GM12878 (cell line): ENCODE data around the gene TMEM201.

ENCODE experiments used
- CBX5 ChIP-seq: sonication (generic); IDR thresholded peaks from 2 replicates; pipeline ENCODE4 v1.6.1; 2016; ENCODE audit warnings: low read depth, moderate library complexity, mild to moderate bottlenecking, inconsistent platforms
- CHD2 ChIP-seq: IDR thresholded peaks from 2 replicates; pipeline ENCODE4 v1.6.1; 2011; ENCODE audit warnings: low read depth, low read length, improper control_type of control experiment, borderline replicate concordance
- CTCF ChIP-seq, 3 experiments: IDR thresholded peaks in 2 of 3; conservative IDR thresholded peaks in 1 of 3; 2 replicates each; pipeline ENCODE4 v1.5.1; 2011; ENCODE audit warnings: low read depth in 3 of 3, low read length in 3 of 3, mild to moderate bottlenecking in 3 of 3, control low read depth in 2 of 3, moderate library complexity in 2 of 3, inconsistent platforms in 1 of 3, mixed read lengths in 1 of 3; ENCODE audit not compliant: control insufficient read depth in 2 of 3, insufficient read depth in 1 of 3; ENCODE audit errors: extremely low read depth in 1 of 3
- POLR2A ChIP-seq: IDR thresholded peaks from 2 replicates; pipeline ENCODE4 v1.6.1; 2011; ENCODE audit warnings: low read depth, mild to moderate bottlenecking, low read length
- RAD21 ChIP-seq: IDR thresholded peaks from 2 replicates; pipeline ENCODE4 v1.6.1; 2011; ENCODE audit warnings: mild to moderate bottlenecking, low read depth, low read length, moderate library complexity; ENCODE audit not compliant: insufficient read depth
- SMAD5 ChIP-seq: IDR thresholded peaks from 2 replicates; pipeline ENCODE4 v1.6.1; 2016; ENCODE audit warnings: antibody characterized with exemption, low read depth
- TAF1 ChIP-seq: IDR thresholded peaks from 2 replicates; pipeline ENCODE4 v1.6.1; 2011; ENCODE audit warnings: mild to moderate bottlenecking, low read depth, low read length, borderline replicate concordance
- TF ChIP-seq, protein P1 (sequence below): fragments of 150-350 bp; IDR thresholded peaks from 2 replicates; pipeline ENCODE4 v1.6.1; 2016; ENCODE audit warnings: low read depth, low read length

GRCh38 chr1:9594471-9595155, 5.9 kb downstream of the TMEM201 start:
- TF ChIP-seq CTCF (IDR thresholded peaks at IDR 0.05 in 2 of 3, conservative IDR thresholded peaks at IDR 0.05 in 1 of 3; ENCODE audit: control insufficient read depth in 2 of 3, extremely low read depth in 1 of 3, insufficient read depth in 1 of 3, low read depth in 3 of 3, low read length in 3 of 3) (no peak), SMAD5 (no peak), CHD2 (no peak), POLR2A (no peak), CBX5 (no peak), TAF1 (no peak), RAD21 (no peak)
- TF ChIP-seq, protein P1, sequence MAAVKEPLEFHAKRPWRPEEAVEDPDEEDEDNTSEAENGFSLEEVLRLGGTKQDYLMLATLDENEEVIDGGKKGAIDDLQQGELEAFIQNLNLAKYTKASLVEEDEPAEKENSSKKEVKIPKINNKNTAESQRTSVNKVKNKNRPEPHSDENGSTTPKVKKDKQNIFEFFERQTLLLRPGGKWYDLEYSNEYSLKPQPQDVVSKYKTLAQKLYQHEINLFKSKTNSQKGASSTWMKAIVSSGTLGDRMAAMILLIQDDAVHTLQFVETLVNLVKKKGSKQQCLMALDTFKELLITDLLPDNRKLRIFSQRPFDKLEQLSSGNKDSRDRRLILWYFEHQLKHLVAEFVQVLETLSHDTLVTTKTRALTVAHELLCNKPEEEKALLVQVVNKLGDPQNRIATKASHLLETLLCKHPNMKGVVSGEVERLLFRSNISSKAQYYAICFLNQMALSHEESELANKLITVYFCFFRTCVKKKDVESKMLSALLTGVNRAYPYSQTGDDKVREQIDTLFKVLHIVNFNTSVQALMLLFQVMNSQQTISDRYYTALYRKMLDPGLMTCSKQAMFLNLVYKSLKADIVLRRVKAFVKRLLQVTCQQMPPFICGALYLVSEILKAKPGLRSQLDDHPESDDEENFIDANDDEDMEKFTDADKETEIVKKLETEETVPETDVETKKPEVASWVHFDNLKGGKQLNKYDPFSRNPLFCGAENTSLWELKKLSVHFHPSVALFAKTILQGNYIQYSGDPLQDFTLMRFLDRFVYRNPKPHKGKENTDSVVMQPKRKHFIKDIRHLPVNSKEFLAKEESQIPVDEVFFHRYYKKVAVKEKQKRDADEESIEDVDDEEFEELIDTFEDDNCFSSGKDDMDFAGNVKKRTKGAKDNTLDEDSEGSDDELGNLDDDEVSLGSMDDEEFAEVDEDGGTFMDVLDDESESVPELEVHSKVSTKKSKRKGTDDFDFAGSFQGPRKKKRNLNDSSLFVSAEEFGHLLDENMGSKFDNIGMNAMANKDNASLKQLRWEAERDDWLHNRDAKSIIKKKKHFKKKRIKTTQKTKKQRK: no peak
